Stimulated activated CD4-positive, alpha-beta T cell treated with anti-CD3 and anti-CD28 coated beads, Interleukin-4, amount 100 ng/mL, for 24 hours (primary cell): ENCODE data around the gene FCHO1.
A peak's percentile ranks its signal among the peaks of the same experiment; 100 is the strongest.
"Not testable (repeated sequence)": the region's sequence is repeated elsewhere in the genome, so short reads cannot be mapped to it uniquely, and the experiment has no call there.

Source experiments
- DNase-seq: peaks from one replicate; pipeline ENCODE4 v3.0.0-alpha.2; 2020

FCHO1 gene

GRCh38 chr19:17766543-17767131 lies 15.4 kb downstream of the FCHO1 start:
- no peak for DNase-seq

- DNase-seq = no peak
Observed at GRCh38 chr19:17767559-17767958, 16.3 kb downstream of the FCHO1 start.

- no peak for DNase-seq
Observed at GRCh38 chr19:17770613-17771012, 19.3 kb downstream of the FCHO1 start.

DNA sequence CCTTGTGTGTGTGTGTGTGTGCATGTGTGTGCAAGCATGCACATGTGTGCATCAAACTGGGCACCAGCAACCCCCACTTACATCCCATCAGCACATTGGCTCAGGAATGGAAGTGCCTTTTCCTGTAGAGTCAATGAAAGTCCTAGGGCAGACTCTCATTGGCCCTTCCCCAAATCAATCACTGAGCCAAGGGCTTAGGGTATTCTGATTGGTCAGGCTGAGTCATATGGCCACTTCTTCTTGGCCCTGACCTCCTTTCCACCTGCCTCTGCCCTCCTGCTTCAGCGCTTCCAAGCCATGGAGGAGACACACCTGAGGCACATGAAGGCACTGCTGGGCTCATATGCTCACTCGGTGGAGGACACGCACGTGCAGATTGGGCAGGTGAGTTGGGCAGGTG lies 20.9 kb downstream of the FCHO1 start:
- no peak for DNase-seq

DNA sequence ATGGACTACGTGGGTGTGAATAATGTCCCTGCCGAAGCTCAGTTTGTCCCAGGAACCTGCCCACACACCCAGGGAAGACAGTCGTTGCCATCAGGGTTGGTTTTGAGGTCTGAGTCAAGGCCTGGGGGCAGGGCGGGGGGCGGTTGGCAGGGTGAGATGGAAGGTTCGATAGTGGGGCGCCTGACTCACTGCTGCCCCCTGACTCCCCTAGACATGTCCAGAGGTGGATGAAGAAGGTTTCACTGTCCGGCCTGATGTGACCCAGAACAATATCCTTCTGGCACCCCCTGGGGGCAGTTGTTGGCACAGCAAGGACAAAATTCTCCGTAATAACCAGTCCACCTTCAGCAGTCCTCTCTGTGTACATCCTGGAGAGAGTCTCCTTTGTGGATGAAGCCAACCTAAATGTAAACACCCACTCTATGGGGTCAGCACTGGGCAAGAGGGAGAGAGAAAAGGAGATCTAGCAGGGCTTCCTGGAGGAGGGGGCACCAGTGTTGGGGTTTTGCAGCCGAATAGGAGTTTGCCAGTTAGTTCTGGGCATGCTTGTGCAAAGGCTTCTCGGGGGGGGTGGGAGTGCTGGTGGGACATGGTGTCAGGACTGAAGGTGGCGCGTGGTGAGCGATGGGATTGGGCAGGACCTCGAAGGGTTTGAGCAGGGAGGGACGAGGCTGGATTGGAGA lies 24.1 kb downstream of the FCHO1 start:
- peak; percentile 41 for DNase-seq

DNA sequence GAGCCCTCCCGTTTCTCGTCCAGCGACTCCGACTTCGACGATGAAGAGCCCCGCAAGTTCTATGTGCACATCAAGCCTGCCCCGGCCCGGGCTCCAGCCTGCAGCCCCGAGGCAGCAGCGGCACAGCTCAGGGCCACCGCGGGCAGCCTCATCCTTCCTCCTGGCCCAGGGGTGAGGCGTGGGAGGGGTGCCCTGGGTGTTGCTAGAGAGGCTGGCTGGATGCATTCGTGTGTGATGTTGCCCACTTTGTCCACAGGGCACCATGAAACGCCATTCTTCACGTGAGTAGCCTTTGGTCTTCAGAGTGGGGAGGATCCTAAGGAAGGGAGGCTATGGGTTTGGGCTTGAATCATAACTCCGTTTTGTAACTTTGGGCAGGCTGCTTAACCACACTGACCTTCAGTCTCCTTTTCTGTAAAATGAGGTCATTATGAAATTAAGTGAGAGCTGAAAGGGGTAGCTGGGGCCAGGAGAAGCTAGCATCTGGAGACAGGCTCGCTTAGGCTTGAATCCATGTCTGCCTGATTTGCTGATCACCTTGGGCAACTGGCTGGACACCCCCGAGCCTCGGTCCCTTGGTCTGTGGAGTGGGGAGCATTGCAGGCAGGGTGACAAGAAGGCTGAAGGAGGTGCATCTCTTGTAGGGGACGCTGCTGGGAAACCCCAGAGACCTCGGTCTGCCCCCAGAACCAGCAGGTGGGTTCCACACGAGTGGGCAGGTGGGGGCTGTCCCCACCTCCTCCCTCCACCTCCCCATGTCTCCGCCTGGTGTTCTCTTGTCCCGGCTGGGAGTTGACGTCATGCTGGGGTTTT lies 24.9 kb downstream of the FCHO1 start:
- no peak for DNase-seq

- DNase-seq = not testable (repeated sequence)
Observed at GRCh38 chr19:17777840-17778239, 26.6 kb downstream of the FCHO1 start.

DNA sequence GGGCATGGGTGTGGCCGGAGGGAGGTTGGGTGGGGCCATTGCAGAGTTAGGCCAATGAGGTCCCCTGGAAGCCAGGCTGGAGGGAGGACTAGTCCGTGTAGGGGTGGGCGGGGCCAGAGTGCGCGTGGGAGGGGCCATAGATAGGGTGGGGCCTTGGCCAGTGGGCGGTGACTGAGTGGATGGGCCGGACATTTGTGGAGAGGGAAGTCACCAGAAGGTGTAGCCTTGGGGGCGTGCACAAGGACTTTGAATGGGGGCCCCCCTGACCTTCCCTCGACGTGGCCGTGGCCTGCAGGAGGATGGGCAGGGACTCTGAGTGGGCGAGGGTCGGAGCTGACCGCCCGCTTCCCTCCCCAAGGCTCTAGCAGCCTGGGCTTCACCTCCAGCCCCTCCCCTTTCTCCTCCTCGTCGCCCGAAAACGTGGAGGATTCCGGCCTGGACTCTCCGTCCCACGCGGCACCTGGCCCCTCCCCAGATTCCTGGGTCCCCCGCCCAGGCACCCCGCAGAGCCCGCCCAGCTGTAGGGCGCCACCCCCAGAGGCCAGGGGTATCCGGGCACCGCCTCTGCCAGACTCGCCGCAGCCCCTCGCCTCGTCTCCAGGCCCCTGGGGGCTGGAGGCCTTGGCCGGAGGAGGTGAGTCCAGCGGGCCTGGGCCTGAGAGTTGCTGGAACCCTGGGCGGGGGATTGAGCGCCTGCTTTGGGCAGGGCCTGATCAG lies 27.1 kb downstream of the FCHO1 start:
- peak; percentile 33 for DNase-seq

DNA sequence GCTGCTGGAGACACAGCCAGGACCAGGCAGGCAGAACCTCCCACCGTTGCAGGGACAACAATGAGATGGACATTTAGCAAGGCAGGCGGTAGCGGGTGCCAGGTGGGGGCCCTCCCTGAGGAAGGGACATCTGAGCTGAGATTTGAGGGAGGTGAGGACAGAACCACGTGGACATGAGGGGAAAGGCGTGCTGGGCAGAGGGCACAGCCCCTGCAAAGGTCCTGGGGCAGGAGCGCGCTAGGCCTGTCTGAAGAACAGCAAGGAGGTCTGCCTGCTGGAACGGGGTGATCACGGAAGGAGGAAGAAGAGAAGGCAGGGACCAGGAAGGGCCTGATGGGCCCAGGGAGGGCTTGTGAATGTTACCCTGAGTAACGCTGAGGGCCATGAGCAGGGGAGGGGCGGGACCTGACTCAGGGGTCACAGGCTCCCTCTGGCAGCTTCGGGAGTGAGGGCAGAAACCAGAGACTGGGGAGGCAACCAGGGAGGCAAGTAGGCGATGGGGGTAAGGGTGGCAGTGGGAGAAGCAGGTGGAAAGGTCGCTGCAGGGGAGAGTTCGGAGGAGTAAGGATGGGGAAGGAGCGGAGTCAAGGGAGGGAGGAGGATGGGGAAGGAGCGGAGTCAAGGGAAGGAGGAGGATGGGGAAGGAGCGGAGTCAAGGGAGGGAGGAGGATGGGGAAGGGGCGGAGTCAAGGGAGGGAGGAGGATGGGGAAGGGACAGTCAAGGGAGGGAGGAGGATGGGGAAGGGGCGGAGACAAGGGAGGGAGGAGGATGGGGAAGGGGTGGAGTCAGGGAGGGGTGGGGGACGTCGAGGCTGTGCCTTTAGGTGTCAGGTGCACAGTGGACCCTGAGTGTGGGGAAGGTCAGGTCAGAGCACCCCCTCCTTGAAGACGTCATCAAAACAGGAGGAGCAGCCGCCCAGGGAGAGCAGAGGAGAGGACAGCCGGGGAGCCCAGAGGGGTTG lies 28.0 kb downstream of the FCHO1 start:
- no peak for DNase-seq

GRCh38 chr19:17780781-17781180 lies 29.5 kb downstream of the FCHO1 start:
- DNase-seq = no peak

DNA sequence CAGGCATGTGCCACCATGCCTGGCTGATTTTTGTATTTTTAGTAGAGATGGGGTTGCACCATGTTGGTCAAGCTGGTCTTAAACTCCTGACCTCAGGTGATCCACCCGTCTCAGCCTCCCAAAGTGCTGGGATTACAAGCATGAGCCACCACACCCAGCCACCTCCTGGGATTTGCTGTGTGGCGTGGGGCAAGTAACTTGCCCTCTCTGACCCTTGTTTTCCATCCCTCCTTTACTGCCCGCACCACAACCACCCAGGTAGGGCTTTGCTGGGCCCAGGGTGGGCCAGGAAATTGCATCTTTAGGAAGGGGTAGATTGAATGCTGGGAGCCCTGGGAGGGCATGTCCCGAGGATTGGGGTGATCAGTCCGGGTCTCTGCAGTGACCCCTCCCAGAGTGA lies 32.4 kb downstream of the FCHO1 start:
- DNase-seq = not testable (repeated sequence)

DNA sequence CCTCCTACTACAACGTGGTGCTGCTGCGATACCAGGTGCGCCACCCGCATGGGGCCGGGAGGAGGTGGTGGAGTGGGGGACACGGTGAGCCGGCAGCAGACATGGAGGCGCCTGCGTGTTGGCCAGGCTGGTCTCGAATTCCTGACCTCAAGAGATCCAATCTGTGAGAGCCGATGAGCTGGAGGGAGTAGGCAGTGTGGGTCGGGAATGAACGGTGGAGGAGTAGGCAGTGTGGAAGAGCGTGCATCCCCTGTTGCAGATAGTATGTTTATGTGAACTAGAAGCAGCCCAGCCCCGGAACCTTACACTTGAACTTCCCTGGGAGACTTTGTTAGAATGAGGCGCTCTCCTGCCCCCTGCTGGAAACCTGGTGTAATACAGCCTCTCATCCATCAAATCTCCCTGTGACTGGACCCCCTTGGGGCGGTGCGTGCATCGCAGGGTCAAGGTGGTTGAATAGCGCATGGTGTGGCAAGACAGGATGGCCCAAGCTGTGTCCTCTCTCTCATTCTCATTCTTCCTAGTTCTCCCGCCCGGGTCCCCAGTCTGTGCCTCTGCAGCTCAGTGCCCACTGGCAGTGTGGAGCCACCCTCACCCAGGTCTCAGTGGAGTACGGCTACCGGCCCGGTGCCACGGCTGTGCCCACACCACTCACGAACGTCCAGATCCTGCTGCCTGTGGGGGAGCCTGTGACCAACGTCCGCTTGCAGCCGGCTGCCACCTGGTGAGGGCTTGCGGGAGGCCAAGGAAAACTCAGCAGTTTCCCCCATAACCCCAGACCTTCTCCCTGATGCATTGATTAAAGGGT lies 33.1 kb downstream of the FCHO1 start:
- DNase-seq = peak; percentile 78

DNA sequence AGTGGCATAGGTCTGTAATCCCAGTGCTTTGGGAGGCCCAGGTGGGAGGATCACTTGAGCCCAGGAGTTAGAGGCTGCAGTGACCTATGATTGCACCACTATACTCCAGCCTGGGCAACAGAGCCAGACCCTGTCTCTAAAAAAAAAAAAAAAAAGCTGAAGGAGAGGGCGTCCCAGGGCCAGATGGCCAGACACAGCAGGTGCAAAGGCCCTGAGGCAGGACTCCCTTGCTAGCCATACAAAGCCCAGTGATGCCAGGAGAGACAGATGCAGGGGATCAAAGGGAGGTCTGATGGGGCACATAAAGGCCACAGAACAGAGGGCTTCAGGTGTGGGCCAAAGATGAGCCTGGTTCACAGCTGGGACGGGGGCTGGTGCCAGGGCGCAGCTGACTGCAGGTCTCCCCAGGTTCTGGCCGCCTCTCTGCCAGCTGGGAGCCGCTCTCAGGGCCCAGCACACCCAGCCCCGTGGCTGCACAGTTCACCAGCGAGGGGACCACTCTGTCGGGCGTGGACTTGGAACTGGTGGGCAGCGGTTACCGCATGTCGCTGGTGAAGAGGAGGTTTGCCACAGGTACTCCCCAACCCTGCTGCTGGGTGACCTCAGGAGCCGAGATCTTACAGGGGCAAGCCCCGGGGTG lies 36.1 kb downstream of the FCHO1 start:
- DNase-seq = no peak

GRCh38 chr19:17788632-17789031 lies 37.4 kb downstream of the FCHO1 start:
- no peak for DNase-seq

- no peak for DNase-seq
Observed at GRCh38 chr19:17790059-17790780, 38.9 kb downstream of the FCHO1 start.

DNA sequence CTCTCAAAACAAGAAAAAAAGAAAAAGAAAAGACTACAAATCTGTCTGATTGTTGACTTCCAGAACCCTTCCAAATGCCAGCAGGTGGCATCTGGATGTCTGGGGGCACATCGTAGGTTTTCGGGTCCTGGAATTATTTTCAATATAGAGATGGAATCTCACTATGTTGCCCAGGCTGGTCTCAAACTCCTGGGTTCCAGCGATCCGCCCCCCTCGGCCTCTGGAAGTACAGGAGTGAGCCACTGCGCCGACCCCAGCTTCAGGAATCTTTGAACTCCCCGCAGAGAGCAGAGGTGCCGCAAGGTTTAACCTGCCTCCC lies 43.1 kb downstream of the FCHO1 start:
- no peak for DNase-seq

DNA sequence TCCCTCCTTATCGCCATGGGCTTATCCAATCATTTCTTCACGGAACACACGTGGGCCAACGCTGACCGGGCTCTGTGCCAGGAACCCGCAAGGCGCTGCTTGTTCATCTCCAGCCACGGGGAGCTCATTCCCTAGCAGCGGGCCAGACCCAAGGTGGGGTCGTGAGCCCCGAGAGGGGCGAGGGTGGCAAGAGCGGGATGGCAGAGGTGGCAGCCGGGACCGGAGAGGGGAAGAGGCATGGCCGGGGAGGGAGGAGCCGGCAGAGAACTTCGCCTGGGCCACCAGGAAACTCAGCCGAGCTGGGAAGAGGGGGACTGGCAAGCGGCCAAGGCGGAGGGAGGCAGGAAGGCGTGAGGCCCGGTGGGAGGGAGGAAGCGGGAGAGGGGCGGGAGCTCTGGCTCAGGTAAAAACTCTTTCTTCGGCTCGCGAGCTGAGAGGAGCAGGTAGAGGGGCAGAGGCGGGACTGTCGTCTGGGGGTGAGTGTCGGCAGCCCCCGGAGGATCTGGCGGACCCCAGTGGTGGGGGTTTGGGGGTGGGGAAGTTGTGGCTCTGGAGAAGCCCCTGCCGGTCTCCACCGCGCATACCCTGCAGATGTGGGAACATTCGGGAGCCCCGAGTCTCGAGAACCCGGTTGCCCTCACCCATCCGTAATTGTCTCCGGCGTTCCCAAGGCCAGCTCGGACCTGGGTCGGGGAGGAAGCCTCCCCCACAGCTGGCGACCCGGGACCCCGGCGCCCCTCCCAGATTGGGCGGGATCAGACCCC lies 43.6 kb downstream of the FCHO1 start, which contains the start of gene B3GNT3:
Gene B3GNT3 (plus strand): TSS at position 408 of the 764 bp plus-strand sequence. CDS start 12,670 bp downstream, outside the sequence.
- peak; percentile 25 for DNase-seq

GRCh38 chr19:17795495-17795856 lies 44.2 kb downstream of the FCHO1 start:
- DNase-seq = no peak
